ENCODE data around the gene NFKBIA. TPM values are rescaled to one million over a fixed set of nuclear protein-coding genes. Genes with fewer than 3 reads are reported as not detected.

The NFKBIA gene
- total and polyA plus RNA-seq, 10 donors = 107 to 482 (median 305) TPM

DNA sequence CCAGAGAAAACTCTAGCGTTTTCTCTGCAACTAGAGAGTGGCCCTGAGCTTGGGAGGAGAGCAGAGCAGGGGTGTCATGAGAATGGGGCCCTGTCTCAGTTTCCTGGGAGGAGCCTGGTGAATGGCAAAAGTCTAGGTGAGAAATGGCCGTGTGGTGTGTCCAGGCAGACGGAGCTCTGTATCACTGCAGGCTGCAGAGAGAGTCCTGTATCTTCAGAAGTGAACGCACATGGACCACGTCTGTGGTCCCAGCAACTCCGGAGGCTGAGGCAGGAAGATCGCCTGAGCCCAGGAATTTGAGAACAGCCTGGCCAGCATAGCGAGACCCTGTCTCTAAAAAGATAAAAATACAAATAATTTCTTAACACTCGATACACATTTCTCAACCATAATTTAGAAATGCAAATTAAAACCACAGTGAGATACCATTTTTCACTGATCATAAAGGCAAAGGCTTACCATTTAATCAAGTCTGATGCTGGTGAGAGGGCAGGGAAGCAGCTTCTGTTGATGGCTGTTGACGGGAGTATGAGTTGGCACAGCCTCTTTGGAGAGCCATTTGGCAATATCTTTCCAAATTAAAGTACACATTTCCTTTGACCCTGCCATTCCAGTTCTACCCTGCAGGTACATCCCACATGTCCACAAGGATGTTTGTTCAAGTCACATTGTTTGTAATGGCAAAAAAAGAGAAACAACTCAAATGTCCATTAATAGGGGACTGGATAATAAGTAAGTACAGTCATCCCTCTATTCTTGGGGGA, 51.0 kb downstream of the NFKBIA start:
- WGBS, 5 donors = 60 to 75% (median 67%) methylated on average over 10 of the region's 10 CpGs
- peak overlapping the region in 1 of 8 donors; percentile 70 for H3K27ac ChIP-seq
- no peaks in the 10 kb centered on the region for H3K36me3 ChIP-seq
- no peaks in the 10 kb centered on the region for H3K9me3 ChIP-seq
- DNase-seq = no peak
- H3K27me3 ChIP-seq (replicated peaks in 1 of 7) = no peaks in the 10 kb centered on the region
- no peak overlapping the region for H3K4me3 ChIP-seq
- peaks cover 9 to 32% (median 23%) of the 10 kb centered on the region in 6 donors for H3K4me1 ChIP-seq
- TF ChIP-seq POLR2A (IDR thresholded peaks at IDR 0.05) (no peak), POLR2AphosphoS5 (IDR thresholded peaks at IDR 0.05) (no peak), CTCF (IDR thresholded peaks at IDR 0.05 in 8 of 11, conservative IDR thresholded peaks at IDR 0.05 in 3 of 11) (no peak)
- intact Hi-C loops (cut with DNase I; ENCODE audit: low total_unique reads) = no loop called here

- H3K27me3 ChIP-seq (replicated peaks in 1 of 7) = no peaks in the 10 kb centered on the region
- H3K4me3 ChIP-seq = no peak overlapping the region
- no peak for DNase-seq
- WGBS, 5 donors = 50 to 66% (median 55%) methylated on average over 10 to 15 of the region's 15 CpGs
- TF ChIP-seq CTCF (IDR thresholded peaks at IDR 0.05 in 8 of 11, conservative IDR thresholded peaks at IDR 0.05 in 3 of 11) (no peak), POLR2A (IDR thresholded peaks at IDR 0.05) (no peak), POLR2AphosphoS5 (IDR thresholded peaks at IDR 0.05) (peak in 1 of 3 donors; percentile 46)
- peak overlapping the region in 5 of 8 donors; percentile 46 to 70 (median 61) for H3K27ac ChIP-seq
- no peaks in the 10 kb centered on the region for H3K36me3 ChIP-seq
- H3K9me3 ChIP-seq = no peaks in the 10 kb centered on the region
- intact Hi-C loops (cut with DNase I; ENCODE audit: low total_unique reads) = no loop called here
- peaks cover 9 to 36% (median 23%) of the 10 kb centered on the region in 6 donors for H3K4me1 ChIP-seq
Measured at GRCh38 chr14:35352274-35353233, 52.0 kb downstream of the NFKBIA start.

- intact Hi-C loops (cut with DNase I; ENCODE audit: low total_unique reads) = no loop called here
- H3K27ac ChIP-seq = peak overlapping the region in 5 of 8 donors; percentile 46 to 70 (median 61)
- H3K4me3 ChIP-seq = no peak overlapping the region
Measured at GRCh38 chr14:35351897-35352273, 52.7 kb downstream of the NFKBIA start.

More at GRCh38 chr14:35351897-35352273, 52.7 kb downstream of the NFKBIA start:
- TF ChIP-seq CTCF (IDR thresholded peaks at IDR 0.05 in 8 of 11, conservative IDR thresholded peaks at IDR 0.05 in 3 of 11) (no peak), POLR2A (IDR thresholded peaks at IDR 0.05) (no peak), POLR2AphosphoS5 (IDR thresholded peaks at IDR 0.05) (no peak)
- peaks cover 9 to 40% (median 23%) of the 10 kb centered on the region in 6 donors for H3K4me1 ChIP-seq
- 38 to 54% (median 52%) methylated on average over 4 of the region's 4 CpGs for WGBS, 5 donors
- no peaks in the 10 kb centered on the region for H3K36me3 ChIP-seq
- H3K27me3 ChIP-seq (replicated peaks in 1 of 7) = no peaks in the 10 kb centered on the region
- no peak for DNase-seq
- H3K9me3 ChIP-seq = no peaks in the 10 kb centered on the region

Other genes starting within 250 kb of the NFKBIA start
- gene PSMA6, start 112.4 kb downstream of the NFKBIA start, total RNA-seq = 100 to 1,000 TPM; 120 to 185 (median 129) TPM
- gene PSMA6, start 112.4 kb downstream of the NFKBIA start, polyA plus RNA-seq = 100 to 1,000 TPM; 108 to 171 (median 164) TPM
- under 1 TPM in 2 of 7 donors, not detected in 5; 0.19 to 0.52 TPM for gene INSM2, start 129.4 kb upstream of the NFKBIA start, total RNA-seq
- gene INSM2, start 129.4 kb upstream of the NFKBIA start, polyA plus RNA-seq = under 1 TPM in 2 of 3 donors, not detected in 1; 0.03 to 0.05 TPM

Measured in spleen (tissue), 11 donors.